CD8-positive, alpha-beta memory T cell (primary cell): ENCODE results near the gene MUC7. TPM values are rescaled to one million over a fixed set of nuclear protein-coding genes. Genes with fewer than 3 reads are reported as not detected.
"Not testable (repeated sequence)": the region's sequence is repeated elsewhere in the genome, so short reads cannot be mapped to it uniquely, and the experiment has no call there.

Experiments
- CTCF ChIA-PET: fragments of 350-600 bp; sonication (Branson Sonifier 250); formaldehyde crosslinking; loops from one replicate; lab custom pipeline; 2021; ENCODE audit warnings: antibody characterized with exemption; lab: Charles Lee
- POLR2A ChIA-PET: fragments of 350-600 bp; sonication (Branson Sonifier 250); formaldehyde crosslinking; loops from one replicate; lab custom pipeline; 2021; ENCODE audit warnings: antibody characterized with exemption; lab: Charles Lee
- DNase-seq, 5 donors: peaks; one replicate each; pipeline versions ENCODE4 v3.0.0 to v3.0.0-alpha.2; 2020 to 2022; ENCODE audit warnings: mixed read lengths in 1 of 5
- H3K27ac ChIP-seq: one replicate; pipeline ENCODE4 v1.7.0; 2013; ENCODE audit warnings: low read depth, mild to moderate bottlenecking, low read length, moderate library complexity
- H3K27me3 ChIP-seq: 2 replicates; pipeline ENCODE4 v1.7.0; 2013; ENCODE audit warnings: low read length, mild to moderate bottlenecking; ENCODE audit not compliant: insufficient read depth, poor library complexity, severe bottlenecking
- H3K36me3 ChIP-seq: 2 replicates; pipeline ENCODE4 v1.7.0; 2013; ENCODE audit warnings: mild to moderate bottlenecking, low read length, moderate library complexity; ENCODE audit not compliant: insufficient read depth
- H3K4me1 ChIP-seq: 2 replicates; pipeline ENCODE4 v1.7.0; 2013; ENCODE audit warnings: mild to moderate bottlenecking, low read length, moderate library complexity; ENCODE audit not compliant: insufficient read depth
- H3K4me3 ChIP-seq: 2 replicates; pipeline ENCODE4 v1.7.0; 2013; ENCODE audit warnings: mild to moderate bottlenecking, low read length
- H3K9me3 ChIP-seq: 2 replicates; pipeline ENCODE4 v1.7.0; 2013; ENCODE audit warnings: mild to moderate bottlenecking, low read length
- H3K27ac Mint-ChIP-seq, 8 donors: one replicate each; pipeline ENCODE4 v1.8.0; 2020 to 2021; ENCODE audit warnings: mixed read lengths in 8 of 8, mild to moderate bottlenecking in 6 of 8, inconsistent platforms in 3 of 8, moderate library complexity in 3 of 8
- H3K27me3 Mint-ChIP-seq, 2 donors: one replicate each; pipeline ENCODE4 v1.8.0; 2020 to 2021; ENCODE audit warnings: mixed read lengths in 2 of 2, mild to moderate bottlenecking in 1 of 2, moderate library complexity in 1 of 2
- H3K36me3 Mint-ChIP-seq, 3 donors: one replicate each; pipeline ENCODE4 v1.8.0; 2020 to 2021; ENCODE audit warnings: mixed read lengths in 3 of 3, inconsistent platforms in 1 of 3, mild to moderate bottlenecking in 1 of 3
- H3K4me1 Mint-ChIP-seq, 3 donors: one replicate each; pipeline ENCODE4 v1.8.0; 2020 to 2021; ENCODE audit warnings: mixed read lengths in 3 of 3, inconsistent platforms in 1 of 3, mild to moderate bottlenecking in 1 of 3
- H3K4me3 Mint-ChIP-seq, 7 donors: one replicate each; pipeline ENCODE4 v1.8.0; 2020 to 2021; ENCODE audit warnings: mixed read lengths in 7 of 7, mild to moderate bottlenecking in 6 of 7, moderate library complexity in 4 of 7, inconsistent platforms in 2 of 7
- H3K9me3 Mint-ChIP-seq, 5 donors: one replicate each; pipeline ENCODE4 v1.8.0; 2020 to 2022; ENCODE audit warnings: mixed read lengths in 5 of 5, mild to moderate bottlenecking in 3 of 5, moderate library complexity in 2 of 5, inconsistent platforms in 1 of 5
- polyA plus RNA-seq: library from polyadenylated mRNA; unstranded; fragments of 300-500 nt; fragmentation: Illumina TruSeq; gene quantifications from one replicate; pipeline ENCODE4 v1.2.3, GENCODE V29; 2021
- total RNA-seq, 2 experiments: library from RNA; stranded (reverse); gene quantifications; one replicate each; pipeline ENCODE4 v1.2.3, GENCODE V29; 2021

MUC7 gene
- total and polyA plus RNA-seq, 3 experiments from 2014 or later, result not detected

- no peak overlapping the region for H3K4me3 ChIP-seq
- no peak for DNase-seq
- H3K27me3 Mint-ChIP-seq, result no peaks in the 10 kb centered on the region
- no peaks in the 10 kb centered on the region for H3K9me3 ChIP-seq
- no peaks in the 10 kb centered on the region for H3K36me3 ChIP-seq
- no peak overlapping the region for H3K4me3 Mint-ChIP-seq
- no peak overlapping the region for H3K27ac Mint-ChIP-seq
- no peak overlapping the region for H3K27ac ChIP-seq
- no peaks in the 10 kb centered on the region for H3K36me3 Mint-ChIP-seq
- H3K4me1 ChIP-seq, result no peaks in the 10 kb centered on the region
- peaks cover 0 to 4% (median 0%) of the 10 kb centered on the region in 5 donors for H3K9me3 Mint-ChIP-seq
- no peaks in the 10 kb centered on the region for H3K4me1 Mint-ChIP-seq
- no peaks in the 10 kb centered on the region for H3K27me3 ChIP-seq
- POLR2A ChIA-PET, result no interaction called here
- CTCF ChIA-PET, result no interaction called here
These were observed 1.7 kb downstream of the MUC7 start for GRCh38 chr4:70473679-70474078.

DNA sequence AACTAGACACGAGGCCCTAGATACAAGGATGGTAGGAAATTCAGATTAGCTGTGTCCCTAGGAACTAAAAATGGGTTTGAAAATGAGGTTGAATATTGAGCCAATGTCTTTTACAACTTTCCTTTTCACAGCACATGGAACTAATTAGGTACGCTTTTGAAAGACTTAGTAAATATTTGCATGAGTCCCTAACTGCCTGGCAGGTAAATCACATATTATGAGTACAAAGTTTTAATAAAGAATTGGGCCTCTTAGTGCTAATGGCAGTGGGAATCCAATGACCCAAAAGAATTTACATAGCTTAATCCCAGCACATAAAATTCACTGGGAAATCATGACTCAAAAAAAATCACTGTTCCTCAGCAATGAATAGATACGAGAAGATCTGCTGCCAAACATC lies 16.8 kb downstream of the MUC7 start:
- DNase-seq, result no peak
- Mint-ChIP-seq H3K4me1 (no peaks in the 10 kb centered on the region), H3K27me3 (peaks cover 2 to 3% of the 10 kb centered on the region in 2 donors), H3K4me3 (no peak overlapping the region), H3K9me3 (peaks cover 0 to 2% (median 0%) of the 10 kb centered on the region in 5 donors), H3K36me3 (no peaks in the 10 kb centered on the region), H3K27ac (no peak overlapping the region)
- Histone ChIP-seq H3K4me3 (no peak overlapping the region), H3K9me3 (no peaks in the 10 kb centered on the region), H3K27me3 (no peaks in the 10 kb centered on the region), H3K36me3 (no peaks in the 10 kb centered on the region), H3K27ac (no peak overlapping the region), H3K4me1 (no peaks in the 10 kb centered on the region)
- CTCF ChIA-PET, result no interaction called here
- POLR2A ChIA-PET, result no interaction called here

GRCh38 chr4:70496231-70496630 lies 24.2 kb downstream of the MUC7 start:
- Histone ChIP-seq H3K4me3 (no peak overlapping the region), H3K27ac (no peak overlapping the region), H3K36me3 (no peaks in the 10 kb centered on the region), H3K27me3 (no peaks in the 10 kb centered on the region), H3K9me3 (no peaks in the 10 kb centered on the region), H3K4me1 (no peaks in the 10 kb centered on the region)
- no peaks in the 10 kb centered on the region for H3K36me3 Mint-ChIP-seq
- no peaks in the 10 kb centered on the region for H3K4me1 Mint-ChIP-seq
- H3K27ac Mint-ChIP-seq, result no peak overlapping the region
- peaks cover 0 to 1% (median 0%) of the 10 kb centered on the region in 5 donors for H3K9me3 Mint-ChIP-seq
- no peak for DNase-seq
- ChIA-PET CTCF (no interaction called here), POLR2A (no interaction called here)
- no peak overlapping the region for H3K4me3 Mint-ChIP-seq
- H3K27me3 Mint-ChIP-seq, result peaks cover 3 to 6% of the 10 kb centered on the region in 2 donors

- H3K9me3 Mint-ChIP-seq, H3K27me3 Mint-ChIP-seq, H3K4me1 ChIP-seq, H3K4me1 Mint-ChIP-seq, H3K9me3 ChIP-seq, H3K27ac ChIP-seq, H3K36me3 Mint-ChIP-seq, DNase-seq, H3K27ac Mint-ChIP-seq, H3K27me3 ChIP-seq, H3K4me3 Mint-ChIP-seq, CTCF ChIA-PET, POLR2A ChIA-PET, H3K4me3 ChIP-seq, H3K36me3 ChIP-seq: not testable (repeated sequence)
These were observed 29.8 kb downstream of the MUC7 start for GRCh38 chr4:70501838-70502237.

- Histone ChIP-seq H3K27me3 (no peaks in the 10 kb centered on the region), H3K36me3 (no peaks in the 10 kb centered on the region), H3K4me3 (no peak overlapping the region), H3K9me3 (no peaks in the 10 kb centered on the region), H3K27ac (no peak overlapping the region), H3K4me1 (no peaks in the 10 kb centered on the region)
- DNase-seq, result no peak
- H3K27me3 Mint-ChIP-seq, result peaks cover 0 to 1% of the 10 kb centered on the region in 2 donors
- no peak overlapping the region for H3K4me3 Mint-ChIP-seq
- ChIA-PET CTCF (no interaction called here), POLR2A (no interaction called here)
- H3K27ac Mint-ChIP-seq, result no peak overlapping the region
- H3K4me1 Mint-ChIP-seq, result no peaks in the 10 kb centered on the region
- H3K9me3 Mint-ChIP-seq, result no peaks in the 10 kb centered on the region
- H3K36me3 Mint-ChIP-seq, result no peaks in the 10 kb centered on the region
These were observed 32.7 kb downstream of the MUC7 start for GRCh38 chr4:70504733-70505132.

DNA sequence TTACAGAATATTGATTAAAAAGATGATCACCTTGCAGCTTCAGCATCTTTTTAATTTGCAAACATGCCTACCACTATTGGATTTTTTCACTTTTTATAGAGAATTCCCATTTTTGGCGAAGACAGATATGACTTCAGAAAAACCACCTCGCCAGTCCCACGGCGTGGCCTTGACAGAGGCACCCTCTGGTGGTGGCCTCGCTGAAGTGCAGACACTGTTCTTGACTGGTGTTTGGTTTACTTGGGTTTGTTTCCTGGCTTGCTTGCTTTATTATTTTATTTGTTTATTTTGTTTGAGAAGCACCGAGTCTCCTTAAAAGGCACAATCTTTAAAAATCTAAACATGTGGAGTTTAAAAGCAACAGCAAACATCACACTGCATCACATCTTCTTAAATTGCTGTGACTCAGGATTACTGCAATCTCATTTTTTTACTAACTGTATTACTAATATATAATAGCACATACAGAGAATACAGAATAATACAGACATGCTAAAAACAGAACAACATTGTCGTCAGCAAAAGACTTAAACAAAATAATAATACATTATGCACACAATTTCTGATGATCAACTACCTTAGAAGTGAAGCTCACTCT lies 33.3 kb downstream of the MUC7 start:
- H3K4me1 Mint-ChIP-seq, result no peaks in the 10 kb centered on the region
- Histone ChIP-seq H3K4me3 (no peak overlapping the region), H3K27me3 (no peaks in the 10 kb centered on the region), H3K36me3 (no peaks in the 10 kb centered on the region), H3K27ac (no peak overlapping the region), H3K9me3 (no peaks in the 10 kb centered on the region), H3K4me1 (no peaks in the 10 kb centered on the region)
- no peak overlapping the region for H3K27ac Mint-ChIP-seq
- H3K27me3 Mint-ChIP-seq, result no peaks in the 10 kb centered on the region
- H3K9me3 Mint-ChIP-seq, result no peaks in the 10 kb centered on the region
- no peak overlapping the region for H3K4me3 Mint-ChIP-seq
- CTCF ChIA-PET, result no interaction called here
- peak; percentile 11 to 62 (median 18) for DNase-seq
- H3K36me3 Mint-ChIP-seq, result no peaks in the 10 kb centered on the region
- POLR2A ChIA-PET, result no interaction called here

DNA sequence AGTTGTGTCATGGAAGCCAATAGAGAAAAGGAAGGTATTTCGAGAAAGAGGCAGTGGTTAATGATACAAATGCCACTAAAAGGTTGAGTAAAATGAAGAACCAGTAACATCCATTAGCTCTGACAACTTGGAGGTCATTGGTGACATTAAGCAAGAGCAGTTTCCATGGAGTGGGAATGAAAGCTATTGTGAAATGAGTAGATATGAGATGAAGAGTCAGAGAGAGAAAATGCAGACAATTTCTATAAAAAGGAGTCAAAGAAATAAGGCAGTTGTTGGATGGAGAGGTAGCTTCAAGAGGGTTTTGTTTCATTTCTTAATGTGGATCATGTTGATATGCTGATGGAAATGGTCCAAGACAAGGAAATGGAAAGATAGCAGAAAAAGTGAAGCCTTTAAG lies 36.8 kb downstream of the MUC7 start:
- no peaks in the 10 kb centered on the region for H3K9me3 ChIP-seq
- peaks cover 4 to 6% of the 10 kb centered on the region in 2 donors for H3K27me3 Mint-ChIP-seq
- H3K27me3 ChIP-seq, result no peaks in the 10 kb centered on the region
- no peaks in the 10 kb centered on the region for H3K36me3 Mint-ChIP-seq
- no peak for DNase-seq
- ChIA-PET POLR2A (no interaction called here), CTCF (no interaction called here)
- no peak overlapping the region for H3K4me3 Mint-ChIP-seq
- no peaks in the 10 kb centered on the region for H3K4me1 Mint-ChIP-seq
- no peaks in the 10 kb centered on the region for H3K36me3 ChIP-seq
- no peak overlapping the region for H3K27ac Mint-ChIP-seq
- no peaks in the 10 kb centered on the region for H3K9me3 Mint-ChIP-seq
- no peaks in the 10 kb centered on the region for H3K4me1 ChIP-seq
- H3K27ac ChIP-seq, result no peak overlapping the region
- no peak overlapping the region for H3K4me3 ChIP-seq

GRCh38 chr4:70511365-70511764 lies 39.4 kb downstream of the MUC7 start:
- Histone ChIP-seq H3K27ac (no peak overlapping the region), H3K9me3 (no peaks in the 10 kb centered on the region), H3K4me1 (no peaks in the 10 kb centered on the region), H3K36me3 (no peaks in the 10 kb centered on the region), H3K4me3 (no peak overlapping the region), H3K27me3 (no peaks in the 10 kb centered on the region)
- ChIA-PET CTCF (no interaction called here), POLR2A (no interaction called here)
- no peaks in the 10 kb centered on the region for H3K4me1 Mint-ChIP-seq
- H3K9me3 Mint-ChIP-seq, result no peaks in the 10 kb centered on the region
- no peak overlapping the region for H3K4me3 Mint-ChIP-seq
- no peak overlapping the region for H3K27ac Mint-ChIP-seq
- H3K27me3 Mint-ChIP-seq, result peaks cover 4 to 8% of the 10 kb centered on the region in 2 donors
- DNase-seq, result no peak
- H3K36me3 Mint-ChIP-seq, result no peaks in the 10 kb centered on the region
